ENCODE results near the gene KHK.

DNA sequence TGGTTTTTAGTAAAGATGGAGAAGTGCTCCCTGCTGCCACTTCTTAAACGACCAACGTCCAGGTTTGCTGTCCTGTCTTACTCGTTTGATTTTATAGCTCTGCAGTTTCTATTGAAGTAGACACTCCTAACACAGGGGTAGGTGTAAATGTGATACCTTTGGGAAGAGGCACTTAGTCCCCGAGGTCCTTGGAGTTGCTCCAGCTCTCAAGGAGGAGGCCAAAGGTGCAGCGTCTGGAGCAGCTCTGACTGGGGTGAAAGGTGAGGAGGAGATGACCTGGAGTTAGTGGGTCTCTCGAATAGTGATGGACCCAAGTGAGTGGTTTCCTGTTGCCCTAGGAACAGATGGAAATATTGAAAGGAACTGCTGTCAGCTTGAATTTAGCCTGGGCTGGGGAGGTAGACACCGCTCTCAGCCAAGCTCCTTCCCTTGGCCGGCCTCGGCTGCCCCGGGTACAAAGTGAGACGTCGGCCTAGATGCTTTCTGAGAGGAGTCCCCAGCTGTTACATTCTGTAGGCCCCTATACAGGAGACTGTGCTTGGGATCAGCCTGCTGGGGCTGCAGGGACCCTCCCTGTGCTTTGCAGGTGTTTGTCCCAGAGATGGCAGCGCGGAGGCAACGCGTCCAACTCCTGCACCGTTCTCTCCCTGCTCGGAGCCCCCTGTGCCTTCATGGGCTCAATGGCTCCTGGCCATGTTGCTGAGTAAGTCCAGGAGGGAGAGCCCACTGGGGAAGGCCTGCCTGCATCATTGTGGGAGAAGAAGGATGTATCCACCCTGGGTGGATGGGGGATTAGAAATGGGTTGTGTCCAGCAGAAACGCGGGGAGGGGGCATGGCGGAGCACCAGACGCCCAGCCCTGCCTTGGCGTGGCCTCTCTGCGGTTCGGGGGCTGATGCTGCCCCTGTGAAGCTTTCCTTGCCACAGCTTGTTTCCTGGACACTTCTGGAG, 5.4 kb downstream of the KHK start:
- TF ChIP-seq, protein P1, sequence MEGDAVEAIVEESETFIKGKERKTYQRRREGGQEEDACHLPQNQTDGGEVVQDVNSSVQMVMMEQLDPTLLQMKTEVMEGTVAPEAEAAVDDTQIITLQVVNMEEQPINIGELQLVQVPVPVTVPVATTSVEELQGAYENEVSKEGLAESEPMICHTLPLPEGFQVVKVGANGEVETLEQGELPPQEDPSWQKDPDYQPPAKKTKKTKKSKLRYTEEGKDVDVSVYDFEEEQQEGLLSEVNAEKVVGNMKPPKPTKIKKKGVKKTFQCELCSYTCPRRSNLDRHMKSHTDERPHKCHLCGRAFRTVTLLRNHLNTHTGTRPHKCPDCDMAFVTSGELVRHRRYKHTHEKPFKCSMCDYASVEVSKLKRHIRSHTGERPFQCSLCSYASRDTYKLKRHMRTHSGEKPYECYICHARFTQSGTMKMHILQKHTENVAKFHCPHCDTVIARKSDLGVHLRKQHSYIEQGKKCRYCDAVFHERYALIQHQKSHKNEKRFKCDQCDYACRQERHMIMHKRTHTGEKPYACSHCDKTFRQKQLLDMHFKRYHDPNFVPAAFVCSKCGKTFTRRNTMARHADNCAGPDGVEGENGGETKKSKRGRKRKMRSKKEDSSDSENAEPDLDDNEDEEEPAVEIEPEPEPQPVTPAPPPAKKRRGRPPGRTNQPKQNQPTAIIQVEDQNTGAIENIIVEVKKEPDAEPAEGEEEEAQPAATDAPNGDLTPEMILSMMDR (conservative IDR thresholded peaks at IDR 0.05), result no peak
- no peak for TF ChIP-seq ZFX (IDR thresholded peaks at IDR 0.05)

Data from C4-2B (cell line).